ENCODE data around the gene OVCA2.

OVCA2 gene

DNA sequence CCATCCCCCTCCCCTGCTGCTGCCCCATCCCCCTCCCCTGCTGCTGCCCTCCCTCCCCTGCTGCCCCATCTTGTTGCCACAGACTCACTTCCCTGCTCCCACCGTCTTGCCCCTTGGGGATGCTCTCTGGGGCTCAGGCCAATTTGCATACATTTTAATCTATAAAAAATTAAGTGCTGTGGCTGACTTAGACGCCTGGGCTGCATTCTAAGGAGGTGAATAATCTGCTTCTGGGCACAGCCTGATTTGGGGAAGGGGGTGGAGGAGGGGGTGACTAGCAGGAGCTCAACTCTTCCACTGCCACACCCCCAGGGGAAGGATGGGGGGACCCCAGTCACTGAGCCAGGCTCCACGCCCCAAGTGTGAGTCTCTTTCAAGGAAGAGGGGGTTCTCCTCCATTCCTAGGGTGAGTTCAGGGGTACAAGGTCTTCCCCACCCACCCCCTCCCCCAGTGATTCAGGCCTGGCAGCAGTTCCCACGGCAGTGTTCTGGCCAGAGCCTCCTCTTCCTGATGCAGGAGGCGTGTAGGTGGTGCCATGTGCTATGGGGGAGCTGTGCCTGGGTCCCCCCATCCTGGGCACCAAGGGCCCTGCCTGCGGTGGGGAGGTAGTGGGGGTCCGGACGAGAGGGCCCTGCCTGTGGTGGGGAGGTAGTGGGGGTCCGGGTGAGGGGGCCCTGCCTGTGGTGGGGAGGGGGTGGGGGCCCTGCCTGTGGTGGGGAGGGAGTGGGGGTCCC lies 6.8 kb upstream of the OVCA2 start:
- DNase-seq, result peak; percentile 14

DNA sequence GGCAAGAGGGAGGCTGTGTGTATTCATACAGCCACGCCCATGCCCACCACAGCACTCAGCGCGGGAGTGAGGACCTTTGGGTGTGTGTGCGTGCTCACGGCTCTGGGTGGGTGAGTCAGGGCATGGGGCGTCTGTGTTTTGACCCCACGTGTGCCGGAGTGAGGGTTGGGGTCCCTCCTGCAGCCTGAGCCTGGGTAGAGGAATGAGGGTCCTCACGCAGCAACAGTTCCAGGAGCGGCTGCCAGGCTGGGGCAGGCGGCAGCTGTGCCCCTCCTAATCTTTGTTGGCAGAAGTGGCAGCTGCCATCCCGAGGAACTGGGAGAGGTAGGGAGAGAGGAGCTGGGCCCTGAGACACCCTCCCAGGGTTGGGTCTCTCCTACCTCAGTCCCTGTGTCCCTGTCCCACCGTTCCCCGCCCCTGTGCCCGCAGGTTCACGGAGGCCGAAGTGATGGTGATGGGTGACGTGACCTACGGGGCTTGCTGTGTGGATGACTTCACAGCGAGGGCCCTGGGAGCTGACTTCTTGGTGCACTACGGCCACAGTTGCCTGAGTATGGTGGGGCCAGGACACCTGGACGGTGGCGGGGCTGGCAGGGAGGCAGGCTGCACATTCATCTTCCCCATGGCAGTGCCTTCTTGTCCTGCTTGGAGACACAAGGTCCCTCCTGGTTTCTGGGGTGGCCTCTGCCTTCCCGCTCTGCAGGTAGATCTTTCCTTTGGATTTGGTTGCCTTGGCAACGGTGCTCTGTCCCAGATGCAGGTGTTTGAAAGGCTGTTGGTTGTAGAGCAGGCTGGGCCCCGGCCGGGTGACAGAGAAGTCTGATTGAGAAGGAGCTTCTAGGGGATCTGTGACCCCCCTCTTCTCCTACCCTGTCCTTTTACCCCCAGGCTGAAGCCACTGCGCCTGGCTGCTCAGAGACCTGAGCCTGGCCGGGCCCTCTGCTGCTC lies 6.0 kb upstream of the OVCA2 start:
- DNase-seq, result no peak

DNA sequence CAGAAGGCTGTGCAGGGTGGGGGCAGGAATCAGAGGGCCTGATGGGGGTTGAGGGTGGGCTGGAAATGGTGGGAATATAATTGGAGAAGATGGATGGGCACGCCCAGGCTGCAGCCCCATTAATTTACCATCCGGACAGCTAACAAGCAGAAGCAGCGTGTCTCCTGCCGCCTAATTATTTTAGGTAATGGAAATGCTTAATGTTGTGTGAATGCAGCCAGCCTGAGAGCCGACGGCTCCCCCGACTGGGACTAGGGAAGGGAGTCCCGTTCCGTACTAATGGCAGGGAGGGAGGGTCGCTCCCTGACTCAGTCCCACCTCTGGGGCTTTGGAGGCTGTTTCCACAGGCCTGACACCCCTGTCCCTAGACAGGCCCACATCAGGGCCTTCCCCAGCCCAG lies 4.7 kb upstream of the OVCA2 start:
- DNase-seq, result no peak

DNA sequence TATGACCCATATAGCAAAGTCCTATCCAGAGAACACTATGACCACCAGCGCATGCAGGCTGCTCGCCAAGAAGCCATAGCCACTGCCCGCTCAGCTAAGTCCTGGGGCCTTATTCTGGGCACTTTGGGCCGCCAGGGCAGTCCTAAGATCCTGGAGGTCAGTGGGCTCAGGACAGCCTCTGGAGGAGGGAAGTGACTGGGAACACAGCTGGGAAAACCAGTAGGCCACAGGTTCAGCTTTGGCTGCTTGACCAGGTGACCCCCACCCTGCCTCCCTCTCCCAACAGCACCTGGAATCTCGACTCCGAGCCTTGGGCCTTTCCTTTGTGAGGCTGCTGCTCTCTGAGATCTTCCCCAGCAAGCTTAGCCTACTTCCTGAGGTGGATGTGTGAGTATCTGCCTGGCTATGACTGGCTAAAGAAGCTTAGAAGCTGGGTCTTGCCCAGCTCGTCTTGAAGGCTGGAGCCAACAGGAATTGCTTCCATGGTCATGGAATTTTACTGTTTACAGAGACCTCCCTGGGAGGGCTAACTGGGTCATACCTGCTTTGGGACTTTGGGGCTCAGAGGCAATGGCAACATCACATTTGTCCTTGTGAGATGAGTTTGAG lies 1.5 kb upstream of the OVCA2 start:
- DNase-seq, result no peak

DNA sequence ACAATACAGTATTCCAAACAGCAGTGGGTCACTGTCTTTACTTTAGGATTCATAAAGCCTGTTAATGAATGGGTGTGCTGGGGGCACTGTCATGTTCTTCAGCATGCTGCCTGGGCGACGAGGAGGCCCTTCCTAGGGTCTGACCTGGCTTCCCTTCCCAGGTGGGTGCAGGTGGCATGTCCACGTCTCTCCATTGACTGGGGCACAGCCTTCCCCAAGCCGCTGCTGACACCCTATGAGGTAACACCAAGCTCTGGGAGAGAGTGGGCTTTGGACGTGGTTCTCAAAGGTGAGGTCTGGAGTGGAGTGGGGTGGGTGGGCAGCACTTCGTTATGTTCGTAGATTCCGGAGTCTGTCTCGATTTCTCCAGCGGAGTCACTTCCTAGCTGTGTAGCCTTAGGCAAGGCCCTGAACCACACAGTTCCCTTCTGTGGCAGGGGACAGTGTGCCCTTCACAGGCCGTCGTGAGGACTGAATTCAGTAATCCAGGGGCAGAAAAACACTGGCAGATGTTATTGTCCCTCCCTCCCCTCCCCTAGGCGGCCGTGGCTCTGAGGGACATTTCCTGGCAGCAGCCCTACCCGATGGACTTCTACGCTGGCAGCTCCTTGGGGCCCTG lies 771 bp upstream of the OVCA2 start:
- peak; percentile 71 for DNase-seq

DNA sequence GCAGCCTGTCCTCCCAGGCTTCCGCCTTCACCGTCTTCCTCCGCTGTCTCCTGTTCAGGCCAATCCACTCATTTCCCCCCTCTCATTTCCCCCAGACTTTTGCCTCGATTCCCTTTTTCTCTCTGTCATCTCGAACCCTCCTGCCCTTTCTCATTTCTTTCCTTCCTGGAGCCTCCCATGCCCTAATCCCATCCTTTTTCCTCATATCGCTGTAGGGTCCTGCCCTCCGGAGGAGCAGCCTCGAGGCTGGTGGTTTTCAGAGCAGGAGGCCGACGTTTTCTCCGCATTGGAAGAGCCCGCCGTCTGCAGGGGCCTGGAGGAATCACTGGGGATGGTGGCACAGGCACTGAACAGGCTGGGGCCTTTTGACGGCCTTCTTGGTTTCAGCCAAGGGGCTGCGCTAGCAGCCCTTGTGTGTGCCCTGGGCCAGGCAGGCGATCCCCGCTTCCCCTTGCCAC lies 597 bp downstream of the OVCA2 start:
- peak; percentile 44 for DNase-seq

DNA sequence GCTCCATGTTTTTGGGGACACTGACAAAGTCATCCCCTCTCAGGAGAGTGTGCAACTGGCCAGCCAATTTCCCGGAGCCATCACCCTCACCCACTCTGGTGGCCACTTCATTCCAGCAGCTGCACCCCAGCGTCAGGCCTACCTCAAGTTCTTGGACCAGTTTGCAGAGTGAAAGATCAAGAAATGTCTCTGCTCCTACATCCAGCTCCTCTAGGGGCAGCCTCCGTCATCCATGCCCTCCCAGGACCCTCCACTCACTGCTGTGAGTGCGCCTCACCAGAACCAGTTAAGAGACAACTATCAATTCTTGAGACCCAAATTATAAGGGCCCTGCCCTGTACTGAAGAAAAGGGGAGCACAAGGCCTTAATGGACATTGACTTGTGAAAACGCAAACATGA lies 1.1 kb downstream of the OVCA2 start:
- DNase-seq, result no peak

DNA sequence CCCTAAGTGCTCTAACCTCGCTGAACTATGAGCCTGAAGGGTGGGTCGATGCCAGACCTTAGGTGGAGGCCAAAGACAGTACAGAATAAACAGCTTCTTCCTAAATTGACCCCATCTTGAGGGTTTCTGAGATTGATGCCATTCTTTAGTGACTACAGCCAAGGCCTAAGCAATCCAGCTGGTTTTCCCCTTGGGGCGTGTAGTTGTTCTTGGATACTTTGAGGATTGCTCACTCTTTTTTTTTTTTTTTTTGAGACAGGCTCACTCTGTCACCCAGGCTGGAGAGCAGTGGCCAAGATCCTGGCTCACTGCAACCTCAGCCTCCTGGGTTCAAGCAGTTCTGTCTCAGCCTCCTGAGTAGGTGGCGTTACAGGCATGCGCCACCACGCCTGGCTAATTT lies 2.0 kb downstream of the OVCA2 start:
- DNase-seq, result no peak

DNA sequence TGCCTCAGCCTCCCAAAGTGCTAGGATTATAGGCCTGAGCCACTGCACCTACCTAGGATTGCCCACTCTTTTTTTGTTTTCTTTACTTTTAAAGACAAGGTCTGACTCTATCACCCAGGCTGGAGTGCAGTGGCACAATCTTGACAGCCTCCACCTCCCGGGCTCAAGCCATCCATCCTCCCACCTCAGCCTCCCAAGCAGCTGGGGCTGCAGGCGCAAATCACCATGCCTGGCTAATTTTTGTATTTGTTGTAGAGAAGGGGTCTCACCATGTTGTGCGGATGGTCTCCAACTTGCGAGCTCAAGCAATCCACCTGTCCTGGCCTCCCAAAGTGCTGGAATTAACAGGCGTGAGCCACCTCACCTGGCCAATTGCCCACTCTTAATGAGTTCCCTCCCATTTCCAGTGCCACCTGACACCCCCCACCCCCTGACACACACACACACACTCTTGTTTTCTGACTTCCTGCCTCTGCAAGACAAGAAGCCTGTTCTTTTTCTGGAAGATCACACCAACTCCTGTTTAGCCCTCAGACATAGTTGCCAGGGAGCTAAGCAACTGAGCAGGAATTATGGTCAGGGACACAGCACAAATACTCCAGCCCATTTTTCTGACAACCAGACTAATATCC lies 2.6 kb downstream of the OVCA2 start:
- DNase-seq, result peak; percentile 42

DNA sequence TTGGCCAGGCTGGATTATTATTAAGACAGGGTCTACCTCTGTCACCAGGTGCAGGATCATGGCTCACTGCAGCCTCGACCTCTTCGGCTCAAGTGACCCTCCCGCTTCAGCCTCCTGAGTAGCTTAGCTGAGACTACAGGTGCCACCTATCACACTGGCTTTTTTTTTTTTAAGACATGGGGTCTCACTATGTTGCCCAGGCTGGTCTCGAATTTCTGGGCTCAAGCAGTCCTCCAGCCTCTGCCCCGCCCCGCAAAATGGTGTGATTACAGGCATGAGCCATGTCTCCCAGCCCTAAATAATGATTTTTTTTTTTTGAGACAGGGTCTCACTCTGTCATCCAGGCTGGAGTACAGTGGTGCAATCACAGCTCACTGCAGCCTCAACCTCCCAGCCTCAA lies 5.8 kb downstream of the OVCA2 start:
- no peak for DNase-seq

DNA sequence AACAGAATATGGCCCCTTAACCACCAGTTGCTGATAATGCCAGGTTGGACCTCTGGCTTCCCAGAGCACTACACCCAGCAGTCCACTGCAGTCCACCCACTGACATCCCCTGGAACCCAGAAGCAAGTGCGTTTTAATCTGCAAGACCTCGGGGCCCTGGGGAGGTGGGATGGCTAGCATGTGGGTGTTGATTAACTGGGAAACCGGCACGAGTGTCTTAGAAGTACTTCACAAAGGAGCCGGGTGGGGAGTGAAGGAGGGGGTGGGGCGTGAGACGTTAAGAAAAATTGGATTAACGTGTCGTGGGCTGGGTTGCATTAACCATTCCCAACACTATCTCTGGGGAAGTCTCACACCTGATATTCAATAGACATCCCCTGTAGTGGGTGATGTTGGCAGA lies 7.0 kb downstream of the OVCA2 start:
- DNase-seq, result no peak

DNA sequence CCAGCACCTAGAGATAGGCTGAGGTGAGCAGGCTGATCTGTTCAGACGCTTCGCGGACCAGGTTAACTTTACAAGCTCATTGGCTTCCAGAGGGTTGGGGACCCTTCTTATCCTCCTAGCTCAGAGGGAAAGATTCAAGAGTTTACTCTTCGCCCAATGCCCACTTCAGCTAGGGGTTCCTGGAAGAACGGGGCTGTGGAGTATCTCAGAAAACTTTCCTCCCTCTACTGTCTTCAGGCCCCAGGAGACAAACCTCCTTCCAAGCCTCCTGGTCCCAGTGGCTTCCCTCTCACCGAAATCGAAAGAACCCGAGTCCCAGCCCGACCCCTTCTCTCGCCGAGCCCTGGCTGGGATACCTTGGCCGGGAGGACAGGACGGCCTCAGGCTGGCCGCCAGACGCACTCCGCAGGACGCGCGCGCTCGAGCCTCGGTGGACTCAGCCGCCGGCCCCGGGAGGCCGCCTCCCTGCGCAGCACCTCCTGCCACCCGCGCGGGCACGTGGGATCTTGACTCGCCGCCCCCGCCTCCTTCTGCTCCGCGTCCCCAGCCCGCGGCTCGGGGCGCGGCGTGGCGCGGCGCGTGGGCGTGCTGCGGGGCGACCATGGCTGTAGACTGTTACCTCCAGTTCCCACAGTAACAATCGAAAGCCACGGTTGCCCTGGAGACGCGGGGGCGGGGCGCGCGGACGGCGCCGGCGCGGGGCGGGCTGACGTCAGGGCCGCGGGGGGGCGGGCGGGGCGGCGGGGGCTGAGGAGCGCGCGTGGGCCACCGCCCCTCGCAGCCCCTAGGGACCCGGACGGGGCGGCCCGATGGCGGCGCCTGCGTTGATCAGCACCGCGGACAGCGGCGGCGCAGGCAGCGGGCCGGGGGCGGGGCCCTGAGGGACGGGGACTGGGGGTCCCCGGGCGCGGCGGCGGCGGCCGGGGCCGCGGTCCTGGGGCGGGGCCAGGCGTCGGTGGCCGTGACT lies 7.8 kb downstream of the OVCA2 start:
- peak; percentile 88 for DNase-seq

DNA sequence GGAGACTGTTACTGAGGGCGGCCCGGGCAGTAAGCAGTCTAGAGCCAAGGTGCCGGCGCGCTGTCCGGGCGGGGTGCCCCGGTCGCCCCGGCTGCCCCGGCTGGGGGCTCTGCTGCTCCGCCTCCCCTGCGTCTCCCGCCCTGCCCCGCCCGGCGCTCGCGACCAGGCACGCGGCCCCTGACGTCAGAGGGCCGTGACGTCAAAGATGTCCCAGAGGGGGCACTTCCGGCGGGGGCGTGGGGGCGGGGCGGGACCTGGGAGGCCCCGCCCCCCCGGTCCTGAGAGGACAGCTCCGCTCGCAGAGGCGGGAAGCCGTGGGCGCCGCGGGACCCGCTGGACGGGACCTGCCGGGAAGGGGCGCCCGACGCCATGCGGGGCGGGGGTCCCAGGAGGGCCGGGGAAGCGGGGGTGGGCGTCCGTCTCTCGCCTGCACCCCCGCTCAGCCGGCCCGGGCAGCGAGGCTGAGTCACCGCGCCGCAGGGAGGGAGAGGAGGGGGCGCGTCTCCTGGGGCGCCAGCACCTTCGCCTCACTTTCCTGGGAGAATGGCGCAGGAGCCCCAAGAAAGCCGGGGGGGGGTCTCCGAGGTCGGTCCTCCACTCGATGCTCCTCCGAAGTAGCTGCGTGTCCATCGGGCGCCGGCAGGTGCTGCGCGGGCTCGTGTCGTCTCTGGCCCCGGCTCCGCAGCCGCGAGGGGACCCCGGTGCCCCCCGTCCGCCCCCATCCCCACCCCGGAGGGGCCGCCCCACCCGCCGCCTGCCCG lies 8.7 kb downstream of the OVCA2 start:
- peak; percentile 87 for DNase-seq

DNA sequence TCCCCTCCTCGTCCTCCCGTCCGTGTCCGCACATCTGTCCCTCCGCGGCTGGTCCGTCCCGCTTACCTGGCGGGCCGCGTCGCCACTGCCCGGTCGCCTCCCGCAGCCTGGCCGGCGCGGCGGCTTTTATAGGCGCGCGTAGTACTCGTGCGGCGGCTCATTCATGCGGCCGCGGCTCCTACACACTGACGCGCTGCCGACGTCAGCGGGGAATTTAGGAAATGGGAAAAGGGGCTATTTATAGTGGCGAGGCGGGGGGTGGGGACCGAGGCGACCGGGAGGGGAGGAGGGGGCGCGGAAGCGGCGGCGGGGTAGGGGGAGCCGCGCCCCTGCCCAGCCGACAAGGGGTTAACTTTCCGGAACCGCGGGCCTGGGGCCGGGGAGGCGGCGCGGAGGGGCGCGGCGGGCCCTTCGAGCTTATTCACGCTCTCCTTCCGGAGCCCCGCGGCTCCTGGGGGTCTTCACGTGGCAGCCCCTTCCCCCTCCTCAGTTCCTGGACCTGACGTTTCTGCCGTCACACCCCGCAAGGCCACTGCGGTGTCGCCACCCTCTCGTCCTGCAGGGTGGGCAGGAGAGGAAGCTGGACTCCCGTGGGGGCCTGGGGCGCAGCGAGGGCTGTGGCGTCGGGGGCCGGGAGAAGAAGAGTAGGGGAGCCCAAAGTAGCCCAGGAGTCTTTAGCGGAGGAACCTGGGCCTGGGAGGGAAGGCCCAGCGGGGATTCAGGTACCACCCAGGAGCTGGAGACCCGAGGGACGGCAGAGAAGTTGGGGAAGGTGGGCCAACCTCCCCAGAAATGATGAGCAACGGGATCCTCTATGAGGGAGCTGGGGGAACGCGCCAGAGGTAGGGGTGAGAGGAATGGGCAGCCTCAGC lies 9.5 kb downstream of the OVCA2 start:
- peak; percentile 67 for DNase-seq

DNA sequence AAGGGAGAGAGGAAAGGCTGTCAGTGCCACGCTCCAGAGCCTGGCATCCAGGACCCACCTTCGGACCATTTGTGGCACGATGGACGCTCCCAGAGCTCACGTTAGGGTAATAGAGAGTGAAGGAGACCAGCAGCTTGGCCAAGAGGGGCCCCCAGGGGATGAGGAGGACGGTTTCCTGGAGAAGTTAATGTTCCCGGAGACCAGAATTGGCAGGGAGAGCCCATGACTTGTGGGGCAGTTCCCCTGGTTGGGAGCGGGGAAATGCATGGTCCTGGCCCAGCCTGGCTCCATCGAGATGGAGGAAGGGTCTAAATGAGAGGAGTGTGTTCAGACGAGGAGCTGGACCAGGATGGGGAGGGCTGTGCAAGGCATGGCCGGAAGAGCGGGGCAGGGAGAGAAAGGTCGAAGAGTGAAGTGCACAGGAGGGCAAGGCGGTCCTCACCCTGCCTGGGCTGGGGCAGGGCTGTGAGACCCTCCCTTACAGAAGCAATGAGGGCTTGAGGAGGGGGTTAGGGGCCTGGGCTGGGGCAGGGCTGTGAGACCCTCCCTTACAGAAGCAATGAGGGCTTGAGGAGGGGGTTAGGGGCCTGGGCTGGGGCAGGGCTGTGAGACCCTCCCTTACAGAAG lies 10.2 kb downstream of the OVCA2 start:
- peak; percentile 13 for DNase-seq

DNA sequence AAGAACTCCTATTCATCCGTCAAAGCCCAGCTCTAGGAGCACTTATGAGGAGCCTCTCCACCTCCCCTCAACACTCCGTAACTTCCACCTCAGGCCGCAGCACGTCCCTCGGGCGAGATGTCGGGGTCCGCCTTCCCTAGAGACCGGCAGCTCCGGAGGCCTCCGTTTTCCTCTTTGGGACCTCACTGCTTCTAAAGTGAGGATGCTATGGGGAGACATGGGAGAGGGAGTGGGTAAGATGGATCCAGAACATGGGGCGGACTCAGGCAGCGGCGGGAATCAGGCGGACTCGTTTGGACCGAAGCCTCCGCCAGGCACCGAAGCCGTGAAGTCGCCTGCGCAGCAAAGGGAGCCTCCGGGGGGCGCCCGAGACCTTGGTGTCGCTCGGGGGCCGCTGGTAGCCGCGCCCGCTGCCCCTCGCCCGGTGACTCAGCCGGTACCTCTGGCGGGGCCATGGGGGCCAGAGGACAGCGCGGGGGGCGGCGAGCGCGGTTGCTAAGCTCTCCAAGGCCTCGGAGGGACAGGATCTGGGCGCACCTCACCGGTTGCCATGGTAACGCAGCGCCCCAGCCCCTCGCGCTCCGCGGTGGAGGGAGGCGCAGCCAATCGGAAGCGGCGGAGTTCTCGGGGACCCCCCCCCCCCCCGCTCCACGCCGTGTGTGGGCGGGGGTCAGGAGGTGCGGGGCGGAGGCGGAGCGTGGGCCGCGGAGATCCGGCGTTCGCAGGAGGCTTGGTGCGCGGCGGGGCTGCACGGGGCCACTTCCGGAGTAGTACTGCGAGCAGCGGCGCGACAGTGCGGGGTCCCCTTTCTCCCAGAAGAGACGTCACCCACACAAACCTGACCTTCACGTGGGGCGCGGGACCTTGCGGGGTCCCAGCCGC lies 11.8 kb downstream of the OVCA2 start:
- peak; percentile 74 for DNase-seq

DNA sequence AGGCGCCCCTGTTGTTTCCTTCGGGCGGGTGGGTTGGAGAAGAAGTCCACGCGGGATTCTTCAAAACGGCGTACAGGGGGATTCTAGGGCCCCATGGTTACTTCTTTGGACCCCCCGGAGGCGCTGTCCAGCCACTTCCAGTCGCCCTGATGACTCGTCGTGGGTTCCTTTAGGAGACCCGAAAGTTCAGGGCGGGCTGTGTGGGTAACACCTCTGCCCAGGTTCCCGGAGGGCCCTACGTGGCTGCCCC lies 12.4 kb downstream of the OVCA2 start:
- DNase-seq, result no peak

DNA sequence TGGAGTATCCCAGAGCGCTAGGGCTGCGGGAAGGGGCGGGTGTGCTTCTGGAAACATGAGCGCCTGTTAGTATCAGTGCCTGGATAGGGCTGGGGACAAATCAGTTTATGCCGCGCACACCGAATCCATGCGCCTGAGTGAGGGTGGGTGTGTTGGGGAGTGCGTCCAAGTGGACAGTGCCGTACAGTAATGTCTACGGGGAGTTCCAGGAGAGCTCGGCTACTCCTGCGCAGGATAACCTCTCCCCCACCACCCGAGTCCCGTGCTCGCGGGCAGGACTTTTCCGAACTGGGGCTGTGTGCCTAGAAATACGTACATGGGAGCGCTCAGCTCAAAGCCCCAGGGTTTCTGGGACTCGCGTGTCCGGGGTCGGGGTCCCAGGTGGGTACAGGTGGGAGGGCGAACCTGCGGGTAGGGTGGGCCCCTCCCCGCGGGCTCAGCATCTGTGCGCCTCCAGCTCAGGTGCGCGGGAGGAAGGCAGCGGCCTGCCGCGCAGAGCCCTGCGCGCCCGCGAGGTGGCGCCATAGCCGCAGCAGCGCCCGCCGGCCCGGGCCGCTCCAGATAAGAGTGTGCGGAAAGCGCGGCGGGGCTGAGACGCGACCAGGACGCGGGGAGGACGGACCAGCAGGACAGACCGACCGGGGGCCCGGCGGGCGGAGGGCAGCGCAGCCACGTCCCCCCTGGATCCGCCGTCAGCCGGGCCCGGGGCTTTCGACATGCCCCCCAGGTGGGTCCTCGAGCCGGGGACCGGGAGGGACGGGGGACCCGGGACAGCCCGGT lies 12.9 kb downstream of the OVCA2 start, which contains the start of gene HIC1:
Gene HIC1, plus strand, starts transcription at position 592 of the 780 bp plus-strand sequence. CDS start 1,588 bp downstream, outside the sequence.
- DNase-seq, result peak; percentile 71

Measured in NCI-H69 (cell line).